NCI-H345 (cell line): ENCODE measurements around the gene CDC42BPB.
"Not testable (repeated sequence)": the region's sequence is repeated elsewhere in the genome, so short reads cannot be mapped to it uniquely, and the experiment has no call there.

Source experiments
- DNase-seq: peaks from one replicate; lab custom pipeline; 2025; lab: John Stamatoyannopoulos, UW

CDC42BPB gene

GRCh38 chr14:102928412-102929240 lies 128.7 kb downstream of the CDC42BPB start:
- peak; percentile 69 for DNase-seq

DNA sequence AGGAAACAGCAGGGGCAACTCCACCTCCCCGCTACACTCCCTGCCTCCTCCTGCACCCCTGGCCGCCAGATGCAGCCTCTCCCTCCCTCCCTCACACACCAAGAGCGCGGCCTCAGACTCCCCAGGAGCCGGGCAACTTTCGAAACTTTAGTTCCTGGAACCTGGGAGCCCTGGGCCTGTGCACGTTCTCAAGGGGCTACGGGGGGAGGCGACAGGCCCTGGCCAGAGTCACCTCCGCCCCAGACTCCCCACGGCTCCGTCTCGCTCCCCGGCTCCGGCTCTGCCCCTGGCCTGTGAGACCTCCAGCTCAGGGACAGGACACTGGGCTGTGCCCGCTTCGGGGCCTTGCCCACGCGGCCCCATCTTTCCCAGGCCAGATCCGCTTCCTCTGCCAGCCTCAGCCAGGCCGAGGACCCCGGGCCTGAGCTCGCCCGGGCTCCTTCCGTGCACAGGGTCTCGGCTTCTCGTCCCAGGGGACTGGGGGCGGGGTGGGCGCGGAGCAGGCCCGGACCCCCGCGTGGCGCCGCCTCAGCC lies 129.4 kb downstream of the CDC42BPB start:
- no peak for DNase-seq

- DNase-seq = no peak
These were observed 129.9 kb downstream of the CDC42BPB start for GRCh38 chr14:102927346-102927877.

- not testable (repeated sequence) for DNase-seq
These were observed 130.5 kb downstream of the CDC42BPB start for GRCh38 chr14:102926840-102927239.

DNA sequence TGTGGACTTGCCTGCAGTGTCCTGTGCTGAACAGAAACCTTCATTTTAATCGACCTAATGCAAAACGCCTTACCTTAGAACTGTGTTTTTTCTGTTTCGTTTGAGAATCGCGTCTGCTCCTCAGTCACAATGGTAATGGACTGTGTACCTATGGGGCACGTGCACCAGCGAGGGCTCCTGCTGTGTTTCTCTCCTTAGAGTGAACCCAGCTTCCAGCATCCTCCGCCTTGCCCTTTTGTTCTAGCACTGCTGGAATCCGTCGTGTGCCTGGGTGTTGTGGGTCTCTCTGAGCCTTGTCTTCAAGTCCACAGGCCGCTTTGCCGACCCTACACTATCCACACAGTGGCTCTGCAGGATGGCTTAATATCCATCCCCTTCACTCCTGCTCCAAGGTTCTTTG lies 131.2 kb downstream of the CDC42BPB start:
- no peak for DNase-seq

- no peak for DNase-seq
These were observed 131.7 kb downstream of the CDC42BPB start for GRCh38 chr14:102925646-102926045.

DNA sequence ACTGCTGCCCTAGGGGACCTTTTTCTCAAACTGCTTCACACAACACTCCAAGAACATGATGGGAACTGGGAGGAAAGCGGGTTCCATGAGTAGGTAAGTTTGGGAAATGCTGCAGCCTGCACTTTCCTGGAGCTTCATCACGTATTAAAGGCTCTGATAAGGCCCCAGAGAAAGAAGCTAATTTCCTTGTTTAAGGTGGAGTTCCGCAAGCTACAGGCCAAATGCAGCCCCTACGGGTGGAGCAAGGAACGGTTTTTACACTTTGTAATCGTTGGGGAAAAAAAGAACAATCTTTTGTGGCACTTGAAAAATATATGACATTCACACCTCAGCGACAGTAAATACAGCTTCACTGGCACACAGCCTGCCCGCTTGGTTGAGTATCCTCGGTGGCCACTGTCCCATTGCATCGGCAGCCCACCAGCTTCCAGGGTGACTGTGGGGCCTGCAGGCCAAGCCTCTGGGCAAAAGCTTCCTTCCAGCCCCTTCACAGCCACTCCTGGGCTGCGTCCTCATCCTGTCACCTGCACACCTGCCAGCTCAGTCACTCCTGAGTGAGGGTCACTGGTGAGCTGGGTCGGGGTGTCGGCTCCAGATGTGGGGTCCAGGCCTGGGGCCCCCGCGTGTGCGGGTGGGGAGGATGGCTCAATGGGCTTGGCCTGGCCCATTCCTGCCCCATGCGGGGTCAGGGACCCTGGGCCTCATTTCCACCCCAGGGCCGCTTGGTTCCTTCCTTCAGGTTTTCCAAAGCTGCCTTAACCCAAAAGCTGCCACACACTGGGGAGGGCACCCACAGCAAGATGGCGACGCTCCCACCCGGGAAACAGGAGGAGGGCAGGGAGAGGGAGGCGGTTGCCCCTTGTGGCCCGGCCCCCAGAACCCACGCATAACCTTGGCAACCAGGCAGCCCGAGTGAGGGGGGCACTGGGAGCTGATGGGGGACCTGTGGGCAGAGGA lies 132.4 kb downstream of the CDC42BPB start:
- no peak for DNase-seq

DNA sequence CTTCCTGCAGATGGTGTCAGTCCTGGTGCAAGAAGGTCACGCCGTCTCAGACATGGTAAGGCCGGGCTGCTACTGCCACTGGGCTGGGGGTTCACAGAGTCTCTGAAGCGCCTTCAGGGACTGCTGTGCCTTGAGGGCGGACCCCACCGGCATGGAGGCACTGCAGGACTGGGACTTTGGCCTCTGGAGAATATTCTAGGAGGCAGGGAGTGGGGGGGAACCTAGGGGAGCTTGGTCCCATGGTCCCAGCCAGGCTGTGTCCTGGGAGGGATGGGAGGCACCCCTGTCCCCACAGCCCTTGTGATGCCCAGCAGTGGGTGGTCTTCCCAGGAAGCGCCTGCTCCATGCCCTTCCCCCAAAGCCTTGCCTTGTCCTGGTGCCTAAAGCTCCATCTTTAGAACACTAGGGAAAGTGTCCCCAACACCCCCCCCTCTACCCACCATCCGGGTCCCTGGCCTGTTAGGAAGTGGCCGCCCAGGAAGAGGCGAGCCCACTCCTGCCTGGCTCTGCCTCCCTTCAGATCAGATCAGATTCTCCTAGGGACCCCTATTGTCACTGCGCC lies 133.3 kb downstream of the CDC42BPB start:
- no peak for DNase-seq

DNA sequence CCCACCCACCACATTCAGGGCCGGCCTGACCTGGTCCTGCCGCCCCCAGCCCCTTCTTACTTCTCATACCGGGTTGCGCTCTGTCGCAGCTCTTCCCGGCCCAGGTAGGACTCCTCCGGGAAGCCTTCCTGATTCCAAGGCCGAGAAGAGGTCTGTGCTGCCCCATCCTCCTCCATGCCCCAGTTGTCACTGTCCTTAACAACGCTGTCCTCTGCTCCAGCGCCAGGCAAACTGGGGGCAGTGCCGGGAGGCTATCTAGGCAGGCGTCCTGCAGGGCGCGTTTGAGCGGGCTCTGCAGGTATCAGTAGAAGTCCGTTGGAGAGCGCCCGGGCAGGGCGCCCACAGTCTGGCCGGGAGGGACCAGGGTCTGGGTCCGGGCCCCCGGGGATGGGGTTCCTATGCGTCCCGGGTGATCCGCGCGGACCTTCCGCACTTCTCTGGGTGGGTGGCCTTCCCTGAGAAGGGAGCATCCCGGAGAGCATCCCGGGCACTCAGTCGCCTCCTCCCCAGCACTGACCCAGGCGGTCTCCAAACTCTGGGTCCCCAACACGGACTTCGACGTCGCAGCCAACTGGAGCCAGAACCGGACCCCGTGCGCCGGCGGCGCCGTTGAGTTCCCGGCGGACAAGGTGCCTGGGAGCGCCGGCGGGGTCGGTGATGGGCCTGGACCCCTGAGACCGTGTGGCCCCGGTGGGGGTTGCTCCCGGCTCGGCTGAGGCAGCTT lies 134.0 kb downstream of the CDC42BPB start:
- no peak for DNase-seq

- DNase-seq = no peak
These were observed 134.7 kb downstream of the CDC42BPB start, which contains the start of gene AMN for GRCh38 chr14:102922490-102923200. Gene AMN, plus strand, starts transcription at chr14:102922663. Its CDS starts 26 bp downstream, at chr14:102922689.

GRCh38 chr14:102920998-102921304 lies 136.4 kb downstream of the CDC42BPB start:
- DNase-seq = no peak

DNA sequence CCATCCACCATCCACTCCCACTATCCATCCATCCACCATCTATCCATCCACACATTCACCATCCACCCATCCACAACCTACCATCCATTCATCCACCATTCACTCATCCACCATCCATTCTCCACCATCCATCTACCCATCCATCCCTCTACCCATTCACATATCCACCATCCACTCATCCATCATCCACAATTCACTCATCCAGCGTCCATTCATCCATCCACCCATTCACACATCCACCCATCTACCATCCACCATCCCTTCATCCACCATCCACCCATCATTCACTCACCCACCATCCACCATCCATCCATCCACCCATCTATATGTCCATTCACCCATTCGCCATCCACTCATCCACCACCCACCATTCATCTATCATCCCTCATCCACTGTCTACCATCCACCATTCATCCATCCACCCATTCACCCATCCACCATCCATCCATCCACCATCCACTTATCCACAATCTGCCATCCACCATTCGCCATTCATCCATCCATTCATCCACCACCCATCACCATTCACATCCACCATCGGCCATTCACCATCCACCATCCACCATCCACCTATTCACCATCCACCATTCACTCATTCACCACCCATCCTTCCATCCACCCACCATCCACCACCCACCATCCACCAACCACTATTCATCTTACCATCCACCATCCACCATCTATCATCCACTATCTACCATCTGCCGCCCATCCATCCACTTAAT lies 136.9 kb downstream of the CDC42BPB start:
- DNase-seq = no peak

- DNase-seq = no peak
These were observed 138.9 kb downstream of the CDC42BPB start for GRCh38 chr14:102918438-102918837.

- peak; percentile 53 for DNase-seq
These were observed 139.7 kb downstream of the CDC42BPB start for GRCh38 chr14:102917469-102918211.

- no peak for DNase-seq
These were observed 140.3 kb downstream of the CDC42BPB start for GRCh38 chr14:102917056-102917385.

- no peak for DNase-seq
These were observed 140.8 kb downstream of the CDC42BPB start for GRCh38 chr14:102916347-102917055.

DNA sequence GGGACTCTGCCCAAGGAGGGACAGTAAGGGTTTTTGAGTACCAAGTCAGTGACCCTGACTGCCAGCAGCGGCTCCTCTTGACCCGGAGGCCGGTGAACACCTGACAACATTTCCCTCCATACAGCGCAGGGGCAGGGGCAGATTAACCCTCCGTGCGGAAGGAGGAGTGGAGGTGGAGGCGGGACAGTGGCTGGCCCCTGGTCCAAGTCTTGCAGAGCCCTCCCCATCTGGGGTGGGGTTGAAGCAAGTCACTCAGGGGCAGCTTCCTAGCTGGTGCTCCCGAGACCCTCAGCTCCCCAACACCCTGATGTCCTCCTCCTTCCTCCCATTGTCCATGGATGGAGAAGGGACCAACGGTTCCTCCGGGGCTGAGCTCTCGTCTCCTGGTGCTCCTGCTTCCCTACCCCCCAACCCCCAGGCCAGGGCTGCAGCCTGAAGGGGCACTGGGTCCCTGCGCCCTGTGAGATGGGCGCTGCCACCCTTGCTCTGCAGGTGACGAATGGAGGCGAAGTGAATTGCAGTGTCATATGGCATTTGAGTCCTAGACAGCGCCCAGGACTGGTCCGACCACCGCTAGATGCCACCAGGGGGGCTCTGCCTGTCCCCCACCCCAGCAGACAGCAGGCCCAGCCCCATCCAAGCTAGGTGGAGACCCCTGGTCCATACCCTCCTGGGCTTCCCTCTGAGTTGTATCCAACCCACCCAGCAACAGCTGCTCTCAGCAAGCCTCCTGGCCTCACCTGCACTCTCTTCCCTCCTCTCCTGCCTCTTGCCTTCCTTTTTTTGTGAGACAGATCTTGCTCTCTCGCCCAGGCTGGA lies 141.8 kb downstream of the CDC42BPB start:
- no peak for DNase-seq
